Measurements from ENCODE around the gene SLC38A2. TPM values are rescaled to one million over a fixed set of nuclear protein-coding genes. Genes with fewer than 3 reads are reported as not detected.

Gene SLC38A2
- total RNA-seq, result 100 to 1,000 TPM; 173 to 258 TPM
- 10 to 100 TPM; 75.0 to 82.9 TPM for polyA plus RNA-seq
- long read RNA-seq, donor 1, full-length matches to known transcripts, result 19 of 24 reads
- long read RNA-seq, donor 1, partial matches to known transcripts, result 5 of 24 reads
- long read RNA-seq, donor 1, other reads (novel, unspliced or antisense), result 0 of 24 reads
- long read RNA-seq, donor 2, transcript SLC38A2-213 (2 exons, 846 nt), result major isoform, 8 of 11 reads
- long read RNA-seq, donor 2, partial matches to known transcripts, result 0 of 11 reads
- long read RNA-seq, donor 2, other reads (novel, unspliced or antisense), result 0 of 11 reads
- long read RNA-seq, donor 3, full-length matches to known transcripts, result 10 of 10 reads
- long read RNA-seq, donor 3, partial matches to known transcripts, result 0 of 10 reads
- long read RNA-seq, donor 3, other reads (novel, unspliced or antisense), result 0 of 10 reads
- long read RNA-seq, donor 4, transcript SLC38A2-213 (2 exons, 846 nt), result major isoform, 12 of 13 reads
- long read RNA-seq, donor 4, partial matches to known transcripts, result 0 of 13 reads
- long read RNA-seq, donor 4, other reads (novel, unspliced or antisense), result 0 of 13 reads
- long read RNA-seq, donor 5, full-length matches to known transcripts, result 19 of 19 reads
- long read RNA-seq, donor 5, partial matches to known transcripts, result 0 of 19 reads
- long read RNA-seq, donor 5, other reads (novel, unspliced or antisense), result 0 of 19 reads

GRCh38 chr12:46372544-46373300 lies at the start of gene SLC38A2:
Gene SLC38A2 (minus strand): TSS chr12:46372773. CDS start chr12:46371293, 1,480 bp downstream.
- H3K4me3 ChIP-seq, result peak within 1 kb of the TSS; percentile 99
- peak within 1 kb of the TSS; percentile 98 to 99 for H3K27ac ChIP-seq (ENCODE audit: low read depth in 1 of 2, low read length in 1 of 2)
- 0 to 1% methylated on average over 42 to 48 of the region's 48 CpGs for WGBS, 2 donors
- peaks cover 5 to 37% (median 14%) of the 10 kb centered on the region in 5 donors for H3K4me1 ChIP-seq (ENCODE audit: control insufficient read depth in 5 of 5, insufficient read depth in 5 of 5, low read length in 5 of 5)
- H3K9ac ChIP-seq (ENCODE audit: insufficient read depth in 1 of 2, low read length in 2 of 2), result peak within 1 kb of the TSS; percentile 90 to 98
- no peaks in the 10 kb centered on the region for H3K27me3 ChIP-seq (ENCODE audit: control insufficient read depth in 3 of 3, insufficient read depth in 3 of 3, low read length in 2 of 3)
- peak; percentile 94 for ATAC-seq (ENCODE audit: insufficient read depth, low FRiP score)
- no peaks in the 10 kb centered on the region for H3K9me3 ChIP-seq (ENCODE audit: control insufficient read depth in 4 of 4, insufficient read depth in 3 of 4, low read length in 3 of 4)
- TF ChIP-seq, protein P1, sequence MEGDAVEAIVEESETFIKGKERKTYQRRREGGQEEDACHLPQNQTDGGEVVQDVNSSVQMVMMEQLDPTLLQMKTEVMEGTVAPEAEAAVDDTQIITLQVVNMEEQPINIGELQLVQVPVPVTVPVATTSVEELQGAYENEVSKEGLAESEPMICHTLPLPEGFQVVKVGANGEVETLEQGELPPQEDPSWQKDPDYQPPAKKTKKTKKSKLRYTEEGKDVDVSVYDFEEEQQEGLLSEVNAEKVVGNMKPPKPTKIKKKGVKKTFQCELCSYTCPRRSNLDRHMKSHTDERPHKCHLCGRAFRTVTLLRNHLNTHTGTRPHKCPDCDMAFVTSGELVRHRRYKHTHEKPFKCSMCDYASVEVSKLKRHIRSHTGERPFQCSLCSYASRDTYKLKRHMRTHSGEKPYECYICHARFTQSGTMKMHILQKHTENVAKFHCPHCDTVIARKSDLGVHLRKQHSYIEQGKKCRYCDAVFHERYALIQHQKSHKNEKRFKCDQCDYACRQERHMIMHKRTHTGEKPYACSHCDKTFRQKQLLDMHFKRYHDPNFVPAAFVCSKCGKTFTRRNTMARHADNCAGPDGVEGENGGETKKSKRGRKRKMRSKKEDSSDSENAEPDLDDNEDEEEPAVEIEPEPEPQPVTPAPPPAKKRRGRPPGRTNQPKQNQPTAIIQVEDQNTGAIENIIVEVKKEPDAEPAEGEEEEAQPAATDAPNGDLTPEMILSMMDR (IDR thresholded peaks at IDR 0.05; ENCODE audit: control extremely low read depth, extremely low read depth), result no peak
- peaks cover 5 to 36% (median 16%) of the 10 kb centered on the region in 4 donors for H3K36me3 ChIP-seq (ENCODE audit: control insufficient read depth in 4 of 4, insufficient read depth in 4 of 4, low read length in 4 of 4)
- peak; percentile 96 to 98 (median 97) for DNase-seq

DNA sequence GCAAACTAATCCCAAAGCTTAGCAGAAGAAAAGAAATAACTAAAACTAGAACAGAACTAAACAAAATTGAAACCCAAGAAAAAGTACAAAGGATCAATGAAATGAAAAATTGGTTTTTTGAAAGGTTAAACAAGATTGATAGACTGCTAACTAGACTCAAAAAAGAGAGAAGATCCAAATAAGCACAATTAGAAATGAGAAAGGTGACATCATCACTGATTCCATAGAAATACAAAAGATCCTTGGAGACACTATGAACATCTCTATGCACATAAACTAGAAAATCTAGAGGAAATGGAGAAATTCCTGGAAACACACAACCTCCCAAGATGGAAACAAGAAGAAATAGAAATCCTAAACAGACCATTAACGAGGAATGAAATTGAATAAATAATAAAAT lies 47.1 kb upstream of the SLC38A2 start:
- ATAC-seq (ENCODE audit: insufficient read depth, low FRiP score) (no peak), DNase-seq (no peak)
- Histone ChIP-seq H3K9ac (ENCODE audit: insufficient read depth in 1 of 2, low read length in 2 of 2) (no peak overlapping the region), H3K27ac (ENCODE audit: low read depth in 1 of 2, low read length in 1 of 2) (no peak overlapping the region), H3K9me3 (ENCODE audit: control insufficient read depth in 4 of 4, insufficient read depth in 3 of 4, low read length in 3 of 4) (no peaks in the 10 kb centered on the region), H3K4me1 (ENCODE audit: control insufficient read depth in 5 of 5, insufficient read depth in 5 of 5, low read length in 5 of 5) (peaks cover 0 to 3% (median 0%) of the 10 kb centered on the region in 5 donors), H3K4me3 (no peak overlapping the region), H3K36me3 (ENCODE audit: control insufficient read depth in 4 of 4, insufficient read depth in 4 of 4, low read length in 4 of 4) (no peaks in the 10 kb centered on the region), H3K27me3 (ENCODE audit: control insufficient read depth in 3 of 3, insufficient read depth in 3 of 3, low read length in 2 of 3) (no peaks in the 10 kb centered on the region)
- WGBS, 2 donors, result 97 to 100% methylated on average over 1 of the region's 1 CpG
- TF ChIP-seq, protein P1 (IDR thresholded peaks at IDR 0.05; ENCODE audit: control extremely low read depth, extremely low read depth), result no peak

DNA sequence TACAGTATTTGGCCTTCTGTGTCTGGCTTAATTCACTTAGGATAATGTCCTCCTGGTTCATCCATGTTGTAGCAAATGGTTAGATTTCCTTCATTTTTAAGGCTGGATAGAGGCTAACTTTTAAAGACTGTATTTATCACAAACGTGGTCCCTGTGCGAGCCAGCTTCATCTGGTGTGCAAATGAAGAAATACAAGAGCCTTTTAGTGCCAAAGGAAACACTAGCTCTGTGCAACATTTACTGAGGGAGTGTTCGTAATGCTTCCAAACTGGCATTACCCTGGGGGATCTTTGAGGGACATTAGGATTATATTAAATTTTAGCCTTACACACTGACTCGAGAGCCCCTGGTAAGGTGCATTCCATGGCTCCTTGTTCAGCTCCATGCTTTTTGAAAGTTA lies 43.0 kb upstream of the SLC38A2 start:
- no peak for DNase-seq
- H3K27me3 ChIP-seq (ENCODE audit: control insufficient read depth in 3 of 3, insufficient read depth in 3 of 3, low read length in 2 of 3), result no peaks in the 10 kb centered on the region
- 92% methylated on average over 4 of the region's 4 CpGs for WGBS, 2 donors
- H3K9me3 ChIP-seq (ENCODE audit: control insufficient read depth in 4 of 4, insufficient read depth in 3 of 4, low read length in 3 of 4), result no peaks in the 10 kb centered on the region
- H3K36me3 ChIP-seq (ENCODE audit: control insufficient read depth in 4 of 4, insufficient read depth in 4 of 4, low read length in 4 of 4), result no peaks in the 10 kb centered on the region
- no peak overlapping the region for H3K9ac ChIP-seq (ENCODE audit: insufficient read depth in 1 of 2, low read length in 2 of 2)
- no peak overlapping the region for H3K27ac ChIP-seq (ENCODE audit: low read depth in 1 of 2, low read length in 1 of 2)
- TF ChIP-seq, protein P1 (IDR thresholded peaks at IDR 0.05; ENCODE audit: control extremely low read depth, extremely low read depth), result no peak
- ATAC-seq (ENCODE audit: insufficient read depth, low FRiP score), result no peak
- no peak overlapping the region for H3K4me3 ChIP-seq
- peaks cover 0 to 10% (median 0%) of the 10 kb centered on the region in 5 donors for H3K4me1 ChIP-seq (ENCODE audit: control insufficient read depth in 5 of 5, insufficient read depth in 5 of 5, low read length in 5 of 5)

Data from lung (tissue), 16 donors.